ENCODE results near the gene PGLYRP4.

DNA sequence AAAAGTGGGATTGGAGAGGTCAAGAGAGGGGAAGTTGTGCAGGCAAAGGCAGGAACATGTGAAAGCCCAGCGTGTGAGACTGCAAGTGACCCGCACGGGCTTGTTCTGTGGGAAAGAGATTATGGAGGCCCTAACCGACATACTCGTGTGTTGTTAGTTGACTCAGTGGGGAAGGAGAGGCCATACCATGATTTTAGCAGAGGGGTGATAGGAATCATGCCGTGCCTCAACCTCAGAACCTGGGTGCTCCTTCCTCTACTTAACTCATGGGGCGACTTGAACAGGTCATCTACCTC is 55.2 kb downstream of the PGLYRP4 start:
- no peak for TF ChIP-seq ZNF565 (CRISPR knock-in tag; conservative IDR thresholded peaks at IDR 0.05; ENCODE audit: low read depth)
- TF ChIP-seq ARNTL (CRISPR knock-in tag; IDR thresholded peaks at IDR 0.05; ENCODE audit: borderline replicate concordance, low read depth), result no peak
- TF ChIP-seq, protein P1, sequence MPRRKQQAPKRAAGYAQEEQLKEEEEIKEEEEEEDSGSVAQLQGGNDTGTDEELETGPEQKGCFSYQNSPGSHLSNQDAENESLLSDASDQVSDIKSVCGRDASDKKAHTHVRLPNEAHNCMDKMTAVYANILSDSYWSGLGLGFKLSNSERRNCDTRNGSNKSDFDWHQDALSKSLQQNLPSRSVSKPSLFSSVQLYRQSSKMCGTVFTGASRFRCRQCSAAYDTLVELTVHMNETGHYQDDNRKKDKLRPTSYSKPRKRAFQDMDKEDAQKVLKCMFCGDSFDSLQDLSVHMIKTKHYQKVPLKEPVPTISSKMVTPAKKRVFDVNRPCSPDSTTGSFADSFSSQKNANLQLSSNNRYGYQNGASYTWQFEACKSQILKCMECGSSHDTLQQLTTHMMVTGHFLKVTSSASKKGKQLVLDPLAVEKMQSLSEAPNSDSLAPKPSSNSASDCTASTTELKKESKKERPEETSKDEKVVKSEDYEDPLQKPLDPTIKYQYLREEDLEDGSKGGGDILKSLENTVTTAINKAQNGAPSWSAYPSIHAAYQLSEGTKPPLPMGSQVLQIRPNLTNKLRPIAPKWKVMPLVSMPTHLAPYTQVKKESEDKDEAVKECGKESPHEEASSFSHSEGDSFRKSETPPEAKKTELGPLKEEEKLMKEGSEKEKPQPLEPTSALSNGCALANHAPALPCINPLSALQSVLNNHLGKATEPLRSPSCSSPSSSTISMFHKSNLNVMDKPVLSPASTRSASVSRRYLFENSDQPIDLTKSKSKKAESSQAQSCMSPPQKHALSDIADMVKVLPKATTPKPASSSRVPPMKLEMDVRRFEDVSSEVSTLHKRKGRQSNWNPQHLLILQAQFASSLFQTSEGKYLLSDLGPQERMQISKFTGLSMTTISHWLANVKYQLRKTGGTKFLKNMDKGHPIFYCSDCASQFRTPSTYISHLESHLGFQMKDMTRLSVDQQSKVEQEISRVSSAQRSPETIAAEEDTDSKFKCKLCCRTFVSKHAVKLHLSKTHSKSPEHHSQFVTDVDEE (CRISPR knock-in tag; IDR thresholded peaks at IDR 0.05), result no peak
- TF ChIP-seq CSDC2 (CRISPR knock-in tag; IDR thresholded peaks at IDR 0.05), result no peak
- TF ChIP-seq ISL1 (CRISPR knock-in tag; IDR thresholded peaks at IDR 0.05), result no peak
- no peak for TF ChIP-seq ZFP3 (CRISPR knock-in tag; IDR thresholded peaks at IDR 0.05)
- TF ChIP-seq, protein P2, sequence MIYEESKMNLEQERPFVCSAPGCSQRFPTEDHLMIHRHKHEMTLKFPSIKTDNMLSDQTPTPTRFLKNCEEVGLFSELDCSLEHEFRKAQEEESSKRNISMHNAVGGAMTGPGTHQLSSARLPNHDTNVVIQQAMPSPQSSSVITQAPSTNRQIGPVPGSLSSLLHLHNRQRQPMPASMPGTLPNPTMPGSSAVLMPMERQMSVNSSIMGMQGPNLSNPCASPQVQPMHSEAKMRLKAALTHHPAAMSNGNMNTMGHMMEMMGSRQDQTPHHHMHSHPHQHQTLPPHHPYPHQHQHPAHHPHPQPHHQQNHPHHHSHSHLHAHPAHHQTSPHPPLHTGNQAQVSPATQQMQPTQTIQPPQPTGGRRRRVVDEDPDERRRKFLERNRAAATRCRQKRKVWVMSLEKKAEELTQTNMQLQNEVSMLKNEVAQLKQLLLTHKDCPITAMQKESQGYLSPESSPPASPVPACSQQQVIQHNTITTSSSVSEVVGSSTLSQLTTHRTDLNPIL (CRISPR knock-in tag; IDR thresholded peaks at IDR 0.05; ENCODE audit: low read depth), result no peak

All from SK-N-SH treated with all-trans-retinoic acid at 6 μM for 48 hours (cell line).